ENCODE results near the gene SMAD2.
"Not testable (repeated sequence)": the region's sequence is repeated elsewhere in the genome, so short reads cannot be mapped to it uniquely, and the experiment has no call there.

The SMAD2 gene

DNA sequence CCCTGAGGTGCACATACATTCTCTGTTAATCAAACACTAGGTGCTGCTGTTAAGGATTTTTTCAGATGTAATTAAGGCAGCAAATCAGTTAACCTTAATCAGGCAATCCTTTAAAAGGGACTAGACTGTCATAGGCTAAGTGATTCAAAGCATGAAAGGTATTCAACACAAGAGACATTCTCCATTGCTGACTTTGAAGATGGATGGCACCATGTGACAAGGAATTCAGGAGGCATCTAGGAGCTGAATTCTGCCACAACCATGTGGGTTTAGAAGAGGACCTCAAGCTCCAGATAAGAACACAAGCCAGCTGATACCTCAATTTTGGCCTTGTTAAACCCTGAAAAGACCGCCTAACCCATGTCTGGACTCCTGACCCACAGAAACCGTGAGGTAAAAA, 84.0 kb downstream of the SMAD2 start:
- no peak for DNase-seq (ENCODE audit: low read depth in 4 of 4, low spot score in 1 of 4)

DNA sequence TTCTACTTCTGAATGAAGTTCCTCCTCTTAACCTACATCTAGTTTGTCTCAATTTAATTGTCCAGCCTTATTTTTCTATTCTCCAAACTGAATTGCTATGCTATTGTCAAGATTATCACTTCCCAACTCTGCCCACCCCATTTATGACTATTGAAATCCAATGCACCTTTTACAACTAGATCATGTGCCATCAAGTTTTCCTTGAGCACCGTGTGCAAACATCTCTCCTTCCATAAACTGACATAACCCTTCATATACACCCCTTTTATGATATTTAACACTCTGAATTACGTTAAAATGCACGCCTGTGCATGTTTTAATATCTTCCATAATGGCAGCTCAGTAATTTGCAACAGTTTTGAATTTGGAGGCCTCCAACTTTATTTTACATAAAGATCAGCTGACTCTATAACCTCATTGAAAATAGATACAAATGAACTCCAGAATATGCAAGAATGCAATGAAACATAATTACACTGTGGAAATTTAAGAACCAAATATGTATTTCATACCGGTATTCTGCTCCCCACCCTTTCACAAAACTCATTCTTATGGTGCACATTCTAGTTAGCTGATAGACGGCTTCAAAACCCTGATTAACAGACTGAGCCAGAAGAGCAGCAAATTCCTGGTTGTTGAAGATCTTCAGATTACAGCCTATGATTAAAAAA, 85.5 kb downstream of the SMAD2 start:
- DNase-seq (ENCODE audit: low read depth in 4 of 4, low spot score in 1 of 4): no peak

GRCh38 chr18:47842836-47843235, 87.6 kb downstream of the SMAD2 start:
- no peak for DNase-seq (ENCODE audit: low read depth in 4 of 4, low spot score in 1 of 4)

DNA sequence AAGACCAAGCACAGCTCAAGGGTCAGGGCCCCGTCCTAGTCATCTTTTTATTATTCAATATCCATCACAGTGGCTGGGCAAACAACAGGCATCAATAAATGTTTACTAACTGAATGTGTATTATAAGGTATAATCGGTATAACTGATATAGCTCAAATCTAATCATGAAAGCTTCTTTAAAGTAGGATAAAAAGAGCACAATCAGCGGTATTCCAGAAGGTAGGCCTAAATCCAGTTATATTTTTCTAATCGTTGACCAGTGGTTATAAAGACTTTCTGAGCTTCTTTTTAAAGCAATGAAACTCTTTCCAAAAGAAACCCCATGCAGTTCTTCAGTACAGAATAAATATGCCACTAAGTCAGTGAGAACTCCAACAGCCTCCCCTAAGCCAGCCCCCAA, 92.1 kb downstream of the SMAD2 start:
- no peak for DNase-seq (ENCODE audit: low read depth in 4 of 4, low spot score in 1 of 4)

GRCh38 chr18:47832348-47832747, 98.1 kb downstream of the SMAD2 start:
- no peak for DNase-seq (ENCODE audit: low read depth in 4 of 4, low spot score in 1 of 4)

DNA sequence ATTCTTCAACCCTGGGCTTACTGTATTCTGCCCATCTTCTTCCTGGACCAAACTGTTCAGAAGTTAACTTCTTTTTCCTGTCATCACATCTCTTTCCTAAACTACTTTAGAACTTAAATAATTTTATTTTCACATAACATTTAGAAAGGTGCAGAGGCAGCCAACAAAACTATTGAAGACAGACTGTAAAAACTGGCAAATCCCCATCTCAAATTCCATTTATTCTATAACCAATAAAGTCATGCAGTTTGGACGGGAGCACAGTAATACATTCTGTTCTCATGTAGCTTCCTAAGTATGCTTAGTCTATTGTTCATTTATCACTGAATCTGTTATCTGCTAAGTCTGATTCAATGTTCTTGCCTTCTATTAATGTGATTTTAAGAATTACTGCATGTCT, 99.1 kb downstream of the SMAD2 start:
- DNase-seq (ENCODE audit: low read depth in 4 of 4, low spot score in 1 of 4): no peak

GRCh38 chr18:47830772-47831171, 99.7 kb downstream of the SMAD2 start:
- no peak for DNase-seq (ENCODE audit: low read depth in 4 of 4, low spot score in 1 of 4)

GRCh38 chr18:47829831-47830230, 100.6 kb downstream of the SMAD2 start:
- no peak for DNase-seq (ENCODE audit: low read depth in 4 of 4, low spot score in 1 of 4)

- DNase-seq (ENCODE audit: low read depth in 4 of 4, low spot score in 1 of 4): not testable (repeated sequence)
Observed at GRCh38 chr18:47828031-47828430, 102.4 kb downstream of the SMAD2 start.

DNA sequence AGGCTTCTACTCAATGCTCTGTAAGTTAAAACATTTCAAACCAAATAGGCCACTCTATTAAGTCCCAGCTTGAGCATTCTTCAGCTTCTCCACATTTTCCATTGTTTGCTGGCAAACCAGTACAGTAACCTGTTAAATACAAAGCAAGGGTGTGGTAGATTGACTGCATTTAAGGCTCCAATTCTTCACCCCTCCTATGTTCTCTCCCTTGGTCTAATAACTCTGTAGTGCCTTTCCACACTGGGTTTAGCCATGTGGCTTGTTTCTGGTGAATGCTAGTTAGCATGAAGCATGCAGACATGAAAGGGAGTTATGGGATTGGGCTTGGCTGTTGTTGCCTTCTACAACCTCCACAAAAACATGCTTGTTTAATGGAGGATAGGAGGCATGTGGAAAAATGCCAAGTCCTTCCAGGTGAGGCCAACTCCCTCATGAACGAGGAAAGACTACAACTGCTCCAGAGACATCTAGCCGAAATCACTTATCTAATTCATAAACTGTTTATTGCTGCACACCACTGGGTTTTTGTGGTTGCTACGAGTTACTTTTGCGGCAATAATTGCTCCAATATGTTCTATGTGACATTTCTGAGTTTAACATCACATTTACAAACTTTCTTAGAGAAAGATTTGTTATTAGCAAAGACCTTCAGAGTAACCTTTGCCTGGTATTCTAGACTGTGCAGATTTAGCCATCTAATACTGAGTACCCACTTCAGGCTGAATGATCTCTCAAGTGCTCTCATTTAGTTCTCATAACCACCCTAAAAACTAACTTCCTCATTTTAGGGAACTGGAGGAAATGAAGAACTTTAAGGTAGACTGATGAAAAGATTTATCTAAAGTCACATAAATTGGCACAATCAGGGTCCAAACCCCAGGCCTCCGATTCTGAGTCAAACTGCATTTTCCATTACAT, 104.0 kb downstream of the SMAD2 start:
- DNase-seq (ENCODE audit: low read depth in 4 of 4, low spot score in 1 of 4): no peak

DNA sequence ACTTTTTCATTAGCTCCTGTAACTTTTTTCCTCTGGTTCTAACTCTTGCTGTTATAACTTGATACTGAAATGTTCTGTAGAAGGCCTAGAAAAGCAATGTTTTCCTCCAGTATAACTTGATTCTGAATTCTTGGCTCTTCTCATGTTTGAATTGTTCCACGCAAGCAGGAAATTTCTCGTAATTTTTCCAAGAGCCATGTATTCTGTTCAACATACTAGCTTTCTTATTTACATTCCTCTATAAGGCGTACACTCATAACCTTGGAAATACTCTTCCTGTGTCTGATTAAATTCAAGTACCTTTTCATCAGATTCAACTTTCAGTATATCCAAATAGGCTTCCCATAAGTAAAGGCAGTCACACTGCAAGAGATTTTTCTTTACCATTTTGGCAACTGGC, 109.1 kb downstream of the SMAD2 start:
- no peak for DNase-seq (ENCODE audit: low read depth in 4 of 4, low spot score in 1 of 4)

GRCh38 chr18:47817795-47818077, 112.7 kb downstream of the SMAD2 start:
- DNase-seq (ENCODE audit: low read depth in 4 of 4, low spot score in 1 of 4): no peak

GRCh38 chr18:47817017-47817794, 113.3 kb downstream of the SMAD2 start:
- no peak for DNase-seq (ENCODE audit: low read depth in 4 of 4, low spot score in 1 of 4)

GRCh38 chr18:47815486-47816270, 114.8 kb downstream of the SMAD2 start:
- DNase-seq (ENCODE audit: low read depth in 4 of 4, low spot score in 1 of 4): no peak

GRCh38 chr18:47809420-47809819, 121.0 kb downstream of the SMAD2 start:
- DNase-seq (ENCODE audit: low read depth in 4 of 4, low spot score in 1 of 4): no peak

DNA sequence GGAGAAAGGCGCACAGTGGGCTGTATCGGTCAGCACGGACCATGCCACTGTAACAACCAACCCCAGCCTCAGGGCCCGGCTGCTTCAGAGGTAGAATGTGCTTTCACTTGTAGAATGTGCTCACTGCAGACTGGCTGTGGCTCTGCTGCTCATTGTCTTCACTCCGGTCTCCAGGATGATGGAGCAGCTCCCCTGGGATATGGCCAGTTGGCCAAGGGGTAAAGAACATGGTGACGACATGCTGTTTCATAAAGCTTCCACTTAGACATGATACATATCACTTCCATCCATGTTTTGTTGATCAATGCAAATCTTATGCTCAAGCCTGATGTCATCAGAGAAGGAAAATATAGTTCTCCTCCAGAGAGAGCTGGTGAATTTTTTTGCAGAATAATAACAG, 127.7 kb downstream of the SMAD2 start:
- DNase-seq (ENCODE audit: low read depth in 4 of 4, low spot score in 1 of 4): no peak

DNA sequence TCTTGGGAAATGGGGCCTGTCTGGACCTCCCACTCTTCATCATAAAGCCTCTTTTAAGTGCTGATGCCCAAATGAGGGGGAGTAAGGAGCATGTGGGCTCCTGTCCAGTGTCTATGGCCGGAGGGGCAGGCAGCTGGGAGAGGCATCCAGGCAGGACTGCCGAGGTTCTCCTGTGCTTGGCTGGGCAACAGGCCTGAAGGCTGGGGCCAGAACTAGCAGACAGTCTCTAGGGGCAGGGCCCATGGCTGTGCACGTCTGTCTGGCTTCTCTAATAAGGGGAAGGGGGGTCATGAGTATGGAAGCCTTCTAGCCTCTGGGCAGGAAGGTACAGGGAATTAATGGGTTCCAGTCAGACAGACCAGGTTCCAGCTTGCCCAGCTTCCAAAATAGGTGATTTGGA, 128.6 kb downstream of the SMAD2 start:
- no peak for DNase-seq (ENCODE audit: low read depth in 4 of 4, low spot score in 1 of 4)

- DNase-seq (ENCODE audit: low read depth in 4 of 4, low spot score in 1 of 4): no peak
Observed at GRCh38 chr18:47800756-47801155, 129.7 kb downstream of the SMAD2 start.

DNA sequence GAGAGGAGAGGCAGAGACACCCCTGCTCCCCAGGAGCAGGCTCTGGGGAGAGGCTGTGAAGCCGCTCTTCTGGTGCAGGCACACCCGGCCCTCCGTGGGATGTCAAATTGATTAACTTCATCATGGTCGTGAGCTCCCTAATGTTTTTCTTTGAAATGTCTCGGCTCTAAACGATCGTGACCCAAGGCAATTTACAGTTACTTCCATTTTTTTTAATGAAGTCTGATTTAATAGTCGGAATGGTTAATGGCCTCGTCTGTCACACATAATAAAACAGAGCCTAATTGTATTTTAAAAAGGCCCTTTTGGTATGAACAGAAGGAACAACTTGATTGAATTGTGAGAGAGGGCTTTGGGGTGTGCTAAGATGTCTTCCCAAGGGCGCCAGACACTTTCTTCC, 130.2 kb downstream of the SMAD2 start:
- DNase-seq (ENCODE audit: low read depth in 4 of 4, low spot score in 1 of 4): no peak

GRCh38 chr18:47799376-47799775, 131.1 kb downstream of the SMAD2 start:
- DNase-seq (ENCODE audit: low read depth in 4 of 4, low spot score in 1 of 4): no peak

DNA sequence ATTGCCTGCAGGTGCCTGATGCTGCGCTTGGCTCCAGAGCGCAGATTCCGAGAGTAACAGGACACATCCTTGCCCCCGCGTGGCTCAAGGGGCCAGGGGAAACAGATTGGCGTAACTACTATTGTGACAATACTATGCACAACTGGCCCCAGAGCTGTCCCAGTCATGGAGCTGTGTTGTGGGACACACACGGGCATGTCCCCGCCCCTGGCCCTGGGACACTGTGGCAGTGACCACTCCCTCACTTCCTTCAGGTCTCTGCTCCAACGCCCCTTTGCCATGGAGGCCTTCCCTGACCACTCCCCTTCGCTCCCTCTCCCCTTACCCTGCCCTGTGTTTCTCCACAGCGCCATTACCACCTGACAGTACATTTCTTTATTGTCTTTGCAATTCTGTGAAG, 132.1 kb downstream of the SMAD2 start:
- DNase-seq (ENCODE audit: low read depth in 4 of 4, low spot score in 1 of 4): no peak
